Nucleus accumbens (tissue), 56 donors: ENCODE data around the gene CNTNAP2.

Experiments used
- DNase-seq, 56 donors: peaks; one replicate each; lab custom pipeline; 2025; lab: John Stamatoyannopoulos, UW

The CNTNAP2 gene

GRCh38 chr7:146116521-146117222 lies at the start of gene CNTNAP2:
Gene CNTNAP2, plus strand, starts transcription at chr7:146116801. Its CDS starts 76 bp downstream, at chr7:146116877.
- DNase-seq: peak in 45 of 56 donors; percentile 0 to 72 (median 39)

- DNase-seq: peak in 2 of 56 donors; percentile 1 to 28
Measured at GRCh38 chr7:146067880-146068279, 48.7 kb upstream of the CNTNAP2 start.

GRCh38 chr7:146074195-146074765 lies 42.3 kb upstream of the CNTNAP2 start:
- DNase-seq: no peak

- DNase-seq: no peak
Measured at GRCh38 chr7:146076344-146076743, 40.3 kb upstream of the CNTNAP2 start.

GRCh38 chr7:146084086-146084485 lies 32.5 kb upstream of the CNTNAP2 start:
- no peak for DNase-seq

GRCh38 chr7:146090023-146090645 lies 26.5 kb upstream of the CNTNAP2 start:
- peak in 2 of 56 donors; percentile 2 to 20 for DNase-seq

GRCh38 chr7:146094356-146094755 lies 22.2 kb upstream of the CNTNAP2 start:
- DNase-seq: no peak

- no peak for DNase-seq
Measured at GRCh38 chr7:146096994-146097393, 19.6 kb upstream of the CNTNAP2 start.

GRCh38 chr7:146106319-146106718 lies 10.3 kb upstream of the CNTNAP2 start:
- no peak for DNase-seq

GRCh38 chr7:146112755-146113154 lies 3.8 kb upstream of the CNTNAP2 start:
- DNase-seq: no peak

GRCh38 chr7:146115548-146115850 lies 1.1 kb upstream of the CNTNAP2 start:
- DNase-seq: no peak

- DNase-seq: peak in 50 of 56 donors; percentile 6 to 77 (median 44)
Measured at GRCh38 chr7:146115851-146116520, 615 bp upstream of the CNTNAP2 start.

GRCh38 chr7:146117576-146117975 lies 975 bp downstream of the CNTNAP2 start:
- no peak for DNase-seq

- DNase-seq: no peak
Measured at GRCh38 chr7:146119002-146119401, 2.4 kb downstream of the CNTNAP2 start.

GRCh38 chr7:146123715-146124114 lies 7.1 kb downstream of the CNTNAP2 start:
- DNase-seq: no peak

- no peak for DNase-seq
Measured at GRCh38 chr7:146126767-146127509, 10.3 kb downstream of the CNTNAP2 start.

- no peak for DNase-seq
Measured at GRCh38 chr7:146129296-146129695, 12.7 kb downstream of the CNTNAP2 start.

- DNase-seq: no peak
Measured at GRCh38 chr7:146129997-146130396, 13.4 kb downstream of the CNTNAP2 start.

GRCh38 chr7:146131701-146132100 lies 15.1 kb downstream of the CNTNAP2 start:
- no peak for DNase-seq

- DNase-seq: no peak
Measured at GRCh38 chr7:146136357-146136875, 19.8 kb downstream of the CNTNAP2 start.
